HFFc6 (cell line): Measurements from ENCODE around the gene ZNF784. TPM values are rescaled to one million over a fixed set of nuclear protein-coding genes. Genes with fewer than 3 reads are reported as not detected.
A peak's percentile ranks its signal among the peaks of the same experiment; 100 is the strongest.

Experiments used
- DNase-seq: peaks from one replicate; pipeline ENCODE4 v3.0.0-alpha.2; 2018
- H3K27ac Mint-ChIP-seq: 2 replicates; pipeline ENCODE4 v1.8.0; 2020; ENCODE audit warnings: mild to moderate bottlenecking, mixed read lengths
- H3K27me3 Mint-ChIP-seq: 2 replicates; pipeline ENCODE4 v1.8.0; 2021; ENCODE audit warnings: mild to moderate bottlenecking, moderate library complexity, mixed read lengths; ENCODE audit not compliant: insufficient read depth
- H3K36me3 Mint-ChIP-seq: 2 replicates; pipeline ENCODE4 v1.8.0; 2021; ENCODE audit warnings: low read depth, mixed read lengths
- H3K4me1 Mint-ChIP-seq: 2 replicates; pipeline ENCODE4 v1.8.0; 2020; ENCODE audit warnings: low read depth, mixed read lengths
- H3K4me3 Mint-ChIP-seq: 2 replicates; pipeline ENCODE4 v1.8.0; 2020; ENCODE audit warnings: mild to moderate bottlenecking, moderate library complexity, mixed read lengths
- H3K9me3 Mint-ChIP-seq: 2 replicates; pipeline ENCODE4 v1.8.0; 2020; ENCODE audit warnings: mild to moderate bottlenecking, mixed read lengths
- CTCF ChIP-seq: fragments of 200-600 bp; sonication (generic); IDR thresholded peaks from 2 replicates; pipeline ENCODE4 v1.5.0; 2021; ENCODE audit warnings: antibody characterized with exemption, mild to moderate bottlenecking
- total RNA-seq, 6 experiments: library from RNA; stranded (reverse); fragmentation: NEBNext Ultra II Directional; extraction: Animal tissue kit (Norgen Biotek cat#: 25700); gene quantifications; 2 replicates in 1 of 6; 3 replicates in 5 of 6; pipeline ENCODE4 v1.2.3, GENCODE V29; 2021

ZNF784 gene
- total RNA-seq, 6 experiments from 2014 or later: 4.6 to 5.3 (median 4.8) TPM

- Mint-ChIP-seq H3K4me3 (no peak overlapping the region), H3K27me3 (peaks cover 1% of the 10 kb centered on the region; the same call in 1 of the 2 replicates), H3K36me3 (peaks cover 39% of the 10 kb centered on the region), H3K4me1 (peaks cover 16% of the 10 kb centered on the region), H3K9me3 (peaks cover 7% of the 10 kb centered on the region), H3K27ac (no peak overlapping the region)
- no peak for TF ChIP-seq CTCF
- DNase-seq: no peak
Measured at GRCh38 chr19:55611983-55612645, 12.3 kb downstream of the ZNF784 start.

GRCh38 chr19:55611300-55611982 lies 12.9 kb downstream of the ZNF784 start:
- no peak for TF ChIP-seq CTCF
- H3K4me1 Mint-ChIP-seq: peaks cover 23% of the 10 kb centered on the region
- peaks cover 1% of the 10 kb centered on the region; the same call in 1 of the 2 replicates for H3K27me3 Mint-ChIP-seq
- H3K4me3 Mint-ChIP-seq: no peak overlapping the region
- no peak for DNase-seq
- H3K9me3 Mint-ChIP-seq: peaks cover 7% of the 10 kb centered on the region
- H3K36me3 Mint-ChIP-seq: peaks cover 45% of the 10 kb centered on the region
- no peak overlapping the region for H3K27ac Mint-ChIP-seq

GRCh38 chr19:55609326-55609725 lies 15.0 kb downstream of the ZNF784 start:
- H3K4me1 Mint-ChIP-seq: peaks cover 32% of the 10 kb centered on the region
- peaks cover 7% of the 10 kb centered on the region for H3K9me3 Mint-ChIP-seq
- H3K4me3 Mint-ChIP-seq: no peak overlapping the region
- no peak for DNase-seq
- peaks cover 46% of the 10 kb centered on the region for H3K36me3 Mint-ChIP-seq
- H3K27me3 Mint-ChIP-seq: peaks cover 1% of the 10 kb centered on the region
- TF ChIP-seq CTCF: no peak
- no peak overlapping the region for H3K27ac Mint-ChIP-seq

- H3K36me3 Mint-ChIP-seq: peaks cover 45% of the 10 kb centered on the region
- TF ChIP-seq CTCF: no peak
- DNase-seq: no peak
Measured at GRCh38 chr19:55606817-55607216, 17.5 kb downstream of the ZNF784 start.

GRCh38 chr19:55606471-55606787 lies 17.9 kb downstream of the ZNF784 start:
- peaks cover 1% of the 10 kb centered on the region for H3K27me3 Mint-ChIP-seq
- DNase-seq: no peak
- peaks cover 45% of the 10 kb centered on the region for H3K36me3 Mint-ChIP-seq
- H3K4me3 Mint-ChIP-seq: peak overlapping the region; percentile 93
- H3K27ac Mint-ChIP-seq: peak overlapping the region; percentile 90
- H3K9me3 Mint-ChIP-seq: peaks cover 7% of the 10 kb centered on the region
- peaks cover 37% of the 10 kb centered on the region for H3K4me1 Mint-ChIP-seq
- TF ChIP-seq CTCF: no peak; the same call in 1 of the 2 replicates

More at GRCh38 chr19:55606817-55607216, 17.5 kb downstream of the ZNF784 start:
- Mint-ChIP-seq H3K27me3 (peaks cover 1% of the 10 kb centered on the region), H3K27ac (peak overlapping the region; percentile 90), H3K9me3 (peaks cover 7% of the 10 kb centered on the region), H3K4me1 (peaks cover 34% of the 10 kb centered on the region), H3K4me3 (peak overlapping the region; percentile 93)
